Measurements from ENCODE around the gene CISTR.
"Not testable (repeated sequence)": the region's sequence is repeated elsewhere in the genome, so short reads cannot be mapped to it uniquely, and the experiment has no call there.

The CISTR gene

DNA sequence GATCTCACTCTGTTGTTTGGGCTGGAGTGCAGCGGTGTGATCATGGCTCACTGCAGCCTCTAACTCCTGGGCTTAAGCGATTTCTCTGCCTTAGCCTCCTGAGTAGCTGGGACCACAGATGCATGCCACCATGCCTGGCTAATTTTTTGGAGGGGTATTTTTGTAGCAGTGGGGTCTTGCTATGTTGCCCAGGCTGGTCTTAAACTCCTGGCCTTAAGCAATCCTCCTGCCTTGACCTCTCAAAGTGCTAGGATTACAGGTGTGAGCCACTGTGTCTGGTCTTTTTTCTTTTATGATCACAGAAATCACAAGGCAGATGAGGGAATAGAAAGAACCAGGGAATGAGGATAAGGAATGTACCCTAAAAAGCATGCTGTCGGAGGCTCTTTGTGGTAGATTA is 11.0 kb upstream of the CISTR start:
- not testable (repeated sequence) for DNase-seq (ENCODE audit: low read depth)

DNA sequence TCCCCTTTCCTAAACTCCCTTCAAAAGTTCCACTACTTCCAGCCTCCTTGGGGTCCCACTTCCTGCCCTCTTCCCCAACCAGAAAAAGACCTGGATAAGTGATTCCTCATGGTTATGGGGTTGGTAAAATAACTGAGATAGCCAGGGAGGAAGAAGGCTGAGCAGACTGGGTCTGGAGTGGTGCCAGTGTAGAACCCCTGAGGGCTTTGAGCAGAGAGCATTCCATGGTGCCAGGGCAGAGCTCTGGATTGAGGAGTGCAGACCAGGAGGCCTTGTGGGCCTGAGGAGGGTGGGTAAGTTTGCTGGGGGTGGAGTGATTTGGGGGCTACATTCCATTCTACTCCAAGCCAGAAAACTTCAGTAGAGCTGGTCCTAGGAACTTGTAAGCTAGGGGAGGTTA is 9.5 kb upstream of the CISTR start:
- DNase-seq (ENCODE audit: low read depth) = no peak

DNA sequence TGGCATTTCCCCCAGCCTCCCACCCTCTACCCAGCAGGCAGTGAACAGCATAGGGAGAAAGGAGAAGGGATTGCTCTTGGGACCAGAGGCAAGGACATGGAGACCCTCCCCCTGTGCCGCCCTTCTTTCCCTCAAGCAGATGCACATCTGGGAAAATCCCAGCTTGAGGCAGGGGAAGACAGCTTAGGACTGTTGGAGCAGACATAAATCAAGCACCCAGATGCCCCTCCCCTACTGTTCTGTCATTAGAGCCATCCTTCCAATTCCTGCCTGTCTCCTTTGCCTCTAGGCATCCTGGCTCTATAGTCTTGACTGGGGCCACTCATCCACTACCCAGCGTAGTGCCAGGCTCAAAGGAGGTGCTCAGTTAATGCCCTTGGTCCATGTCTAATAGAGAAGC is 7.5 kb upstream of the CISTR start:
- DNase-seq (ENCODE audit: low read depth) = no peak

DNA sequence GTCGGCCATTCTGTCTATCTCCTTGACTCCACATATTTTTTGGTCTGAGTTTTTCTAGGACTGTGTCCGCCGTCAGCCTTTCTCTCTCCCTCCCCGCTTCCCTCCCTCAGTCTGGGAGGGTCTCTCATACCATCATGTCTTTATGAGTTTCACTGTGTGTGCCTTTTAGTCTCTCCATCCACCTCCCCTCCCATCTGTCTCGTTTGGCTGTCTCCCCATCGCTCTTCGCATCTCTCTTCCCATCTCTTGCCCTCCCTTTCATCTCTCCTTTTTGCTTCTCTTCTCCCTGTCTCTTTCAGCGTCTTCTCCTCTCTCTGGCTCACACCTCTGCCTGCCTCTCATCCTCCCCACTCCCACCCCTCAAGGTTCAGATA is 6.9 kb upstream of the CISTR start:
- DNase-seq (ENCODE audit: low read depth) = no peak

DNA sequence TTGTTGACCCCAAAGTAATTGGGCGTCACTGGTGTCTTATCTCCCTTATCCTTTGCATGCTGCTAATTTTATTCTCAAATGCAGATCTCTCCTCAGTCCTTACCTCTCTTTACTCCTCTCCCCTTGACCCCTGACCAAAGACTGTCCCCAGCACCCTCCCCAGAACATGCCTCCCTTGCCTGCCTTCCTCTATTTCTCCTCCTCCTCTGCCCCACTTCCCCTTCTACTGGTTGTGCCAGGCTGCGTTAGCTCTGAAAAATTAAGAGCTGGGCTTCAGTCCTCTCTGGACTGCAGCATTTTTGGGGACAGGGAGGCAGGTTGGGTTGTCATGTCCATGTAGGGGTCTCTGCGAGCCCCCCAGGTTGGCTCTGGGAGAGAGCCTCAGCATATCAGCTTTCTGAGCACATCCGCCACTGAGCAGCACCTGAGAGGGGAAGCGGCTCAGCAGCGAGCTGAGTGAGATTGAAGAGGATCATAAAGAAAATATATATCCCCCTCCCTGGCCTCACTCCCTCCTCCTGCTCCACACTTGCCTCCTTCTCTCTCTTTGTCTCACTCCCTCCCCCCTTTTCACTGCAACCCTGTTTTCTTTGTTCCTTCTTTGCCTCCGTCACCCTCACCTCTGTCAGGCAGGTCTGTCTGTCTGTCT is 6.4 kb upstream of the CISTR start:
- DNase-seq (ENCODE audit: low read depth) = no peak

DNA sequence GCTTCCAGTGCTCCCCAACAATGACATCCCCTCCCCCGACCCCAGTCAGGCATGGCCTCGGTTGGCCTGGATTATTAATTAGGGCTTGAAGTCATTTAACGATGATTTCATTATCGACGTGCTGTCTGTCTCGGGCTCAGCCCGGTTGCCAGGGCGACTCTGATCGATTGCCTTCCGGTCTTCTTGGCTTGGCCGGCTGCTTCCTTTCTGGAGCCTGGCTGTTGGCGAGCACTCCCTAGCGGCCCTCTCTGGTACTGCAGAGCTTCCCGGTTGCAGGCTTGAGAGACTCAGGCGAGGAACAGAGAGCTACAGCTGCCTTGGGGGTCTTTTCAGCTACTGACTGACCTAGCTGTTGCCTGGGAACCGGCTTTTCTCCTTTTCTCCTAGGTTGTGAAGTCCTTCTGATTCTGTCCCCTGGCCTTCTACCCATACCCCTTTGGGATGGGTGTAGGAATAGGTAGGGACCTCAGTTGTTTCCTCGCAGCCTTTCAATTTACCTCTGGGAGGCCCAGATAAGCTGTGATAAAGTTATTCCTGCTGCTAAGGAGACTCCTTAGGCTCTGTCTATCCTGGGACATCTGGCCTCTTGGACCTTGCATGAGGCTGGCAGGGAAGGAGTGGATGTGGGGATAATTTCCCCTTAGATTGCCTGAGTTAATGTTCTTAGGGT is 5.5 kb upstream of the CISTR start:
- peak; percentile 69 for DNase-seq (ENCODE audit: low read depth)

DNA sequence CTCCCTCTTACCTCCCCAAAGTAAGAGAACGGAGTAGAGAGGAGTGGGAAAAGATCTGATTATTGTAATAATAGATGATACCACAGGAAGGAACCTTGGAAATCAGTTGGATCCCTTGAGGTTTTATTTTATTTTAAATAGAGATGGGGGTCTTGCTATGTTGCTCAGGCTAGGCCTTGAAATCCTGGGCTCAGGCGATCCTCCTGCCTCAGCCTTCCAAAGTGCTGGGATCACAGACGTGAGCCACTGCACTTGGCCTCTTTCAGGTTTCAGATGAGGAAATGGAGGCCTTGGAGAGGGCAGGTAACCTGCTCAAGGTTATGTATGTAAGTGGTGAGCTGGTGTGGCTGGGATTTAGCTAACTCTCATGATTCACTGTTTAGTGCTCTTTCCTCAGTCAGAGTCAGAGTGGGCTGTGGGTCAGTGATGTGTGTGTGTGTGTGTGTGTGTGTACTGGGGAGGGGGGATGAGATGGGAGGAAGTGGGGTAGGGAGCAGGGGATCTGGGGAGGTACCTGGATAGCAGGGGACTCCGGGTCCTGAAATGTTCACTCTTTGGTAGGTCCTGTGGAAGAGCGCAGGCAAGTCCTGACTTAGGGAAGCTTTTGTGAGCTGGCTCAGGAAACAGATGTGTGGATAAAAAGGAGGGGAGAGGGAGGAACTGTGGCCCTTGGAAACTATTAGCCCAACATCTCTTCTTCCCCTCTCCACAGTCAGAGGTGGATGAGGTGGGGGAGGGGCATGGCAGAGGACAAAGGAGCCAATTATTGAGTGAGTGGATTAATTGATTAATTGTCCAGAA is 4.7 kb upstream of the CISTR start:
- DNase-seq (ENCODE audit: low read depth) = no peak

DNA sequence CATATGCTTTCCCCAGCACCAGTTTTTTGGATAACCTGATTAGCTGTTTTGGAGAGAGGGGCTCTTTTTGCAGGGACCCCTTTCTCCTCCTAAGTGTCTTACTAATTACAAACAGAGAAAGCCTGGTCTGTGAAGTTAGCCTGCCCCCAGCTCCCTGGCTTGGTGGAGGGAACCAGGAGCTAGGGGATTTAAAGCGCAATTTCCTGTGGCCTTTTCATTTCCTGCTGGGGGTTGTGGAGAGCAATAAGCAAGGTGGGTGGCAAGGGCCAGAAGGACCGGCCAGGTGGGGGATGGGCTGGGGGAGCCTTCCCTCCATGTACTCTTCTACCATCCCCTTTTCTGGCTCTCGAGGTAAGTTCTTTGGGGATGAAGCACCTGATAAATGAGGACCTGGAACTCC is 4.1 kb upstream of the CISTR start:
- no peak for DNase-seq (ENCODE audit: low read depth)

DNA sequence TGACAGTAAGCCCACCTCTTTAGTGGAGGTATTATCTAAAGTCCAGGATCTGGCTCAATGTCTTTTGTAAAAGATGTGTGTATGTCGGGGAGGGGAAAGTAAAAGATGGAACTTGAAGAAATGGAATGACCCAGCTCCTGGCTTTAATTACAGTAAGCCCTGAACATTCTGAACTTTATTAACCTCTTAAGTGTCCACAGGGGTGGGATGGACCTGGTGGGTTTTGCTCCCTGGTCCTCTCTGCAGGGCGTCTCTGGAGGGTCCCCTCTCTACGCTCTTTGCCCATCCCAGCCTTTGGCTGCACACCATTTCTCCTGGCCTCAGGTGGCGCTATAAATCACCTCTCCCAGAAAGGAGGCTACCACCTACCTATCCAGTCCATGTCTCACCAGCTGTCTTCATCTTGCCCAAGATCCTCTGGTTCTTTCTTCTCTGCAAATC is 3.7 kb upstream of the CISTR start:
- no peak for DNase-seq (ENCODE audit: low read depth)

DNA sequence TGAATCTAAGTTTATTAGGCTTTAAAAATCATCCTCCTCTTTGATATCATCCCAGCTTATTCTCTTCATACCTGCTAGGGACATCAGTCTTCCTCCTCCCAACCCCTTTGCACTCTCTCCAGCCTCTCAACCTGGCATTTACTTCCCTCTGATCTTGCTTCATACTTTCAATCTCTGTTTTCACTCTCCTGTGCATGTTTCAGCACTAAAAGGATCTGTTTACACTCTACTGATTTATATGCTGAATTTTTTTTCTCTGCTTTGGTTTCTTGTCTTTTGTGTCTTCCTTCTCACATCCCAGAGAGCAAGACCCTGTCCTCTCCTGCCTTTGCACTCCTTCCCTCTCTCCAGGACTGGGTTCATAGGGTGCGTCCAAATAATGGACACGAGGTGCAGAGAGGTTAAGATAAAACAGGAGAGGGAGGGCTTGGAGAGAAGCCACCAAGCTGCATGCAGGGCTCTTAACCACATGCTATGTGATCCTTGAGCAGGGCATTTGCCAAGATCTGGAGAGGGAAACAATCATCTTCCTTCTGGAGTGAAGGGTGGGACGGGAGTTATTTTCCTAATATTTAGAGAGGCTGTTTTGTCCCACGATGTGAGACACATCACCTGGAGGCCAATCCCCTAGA is 3.0 kb upstream of the CISTR start:
- DNase-seq (ENCODE audit: low read depth) = no peak

DNA sequence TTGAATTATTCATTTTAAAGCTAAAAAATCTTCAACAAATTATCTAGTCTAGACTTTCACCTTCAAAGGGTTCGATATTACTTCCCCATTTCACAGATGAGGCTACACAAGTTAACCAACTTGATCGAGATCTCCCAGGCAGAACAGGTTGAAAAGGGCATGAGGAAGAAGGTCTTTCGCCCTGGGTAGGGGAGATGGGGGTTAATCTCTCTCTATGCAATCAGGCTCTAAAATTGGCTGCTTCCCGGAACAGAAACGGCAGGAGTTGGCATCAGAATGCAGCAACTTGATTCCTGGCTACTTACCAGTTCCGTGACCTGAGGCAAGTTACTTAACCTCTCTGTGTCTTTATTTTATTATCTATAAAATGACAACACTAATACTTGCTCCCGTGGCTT is 2.4 kb upstream of the CISTR start:
- no peak for DNase-seq (ENCODE audit: low read depth)

DNA sequence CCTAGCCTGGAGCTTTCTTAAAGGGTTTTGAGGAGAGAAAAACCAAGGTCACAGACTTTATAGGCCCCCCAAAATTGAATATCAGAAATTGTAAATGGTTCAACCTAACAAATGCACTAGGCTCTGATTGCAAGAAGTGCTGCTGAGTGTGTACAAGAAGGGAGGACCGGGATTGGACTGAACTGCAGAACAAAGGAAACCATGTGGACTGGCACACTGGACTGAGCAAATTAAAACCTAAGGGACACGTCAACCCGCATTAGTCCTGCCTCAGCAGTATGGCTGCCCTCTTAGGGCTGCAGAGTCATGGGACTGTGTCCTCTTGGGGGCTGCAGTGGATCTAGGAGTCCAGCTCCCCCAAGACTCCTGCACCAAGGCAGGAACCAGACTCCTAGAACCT is 842 bp upstream of the CISTR start:
- no peak for DNase-seq (ENCODE audit: low read depth)

DNA sequence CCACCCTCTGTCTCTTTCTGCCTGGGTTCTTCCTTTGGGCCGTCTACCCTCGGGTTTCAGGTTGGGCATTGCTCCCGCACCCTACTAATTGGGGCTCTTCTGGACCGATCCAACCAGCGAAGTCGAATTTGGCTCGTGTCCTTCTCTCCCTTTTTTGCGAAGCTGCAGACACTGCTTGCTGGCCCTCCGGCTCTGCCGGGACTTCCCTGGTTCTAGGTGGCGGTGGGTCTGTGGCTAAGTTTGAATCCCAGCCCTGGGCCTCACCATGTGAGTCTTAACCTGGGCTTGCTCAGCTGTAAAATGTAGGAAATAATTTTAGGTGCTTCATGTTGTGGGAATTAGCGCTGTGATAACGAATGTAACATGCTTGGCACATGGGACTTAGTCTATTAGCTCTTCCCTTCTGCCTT is 418 bp upstream of the CISTR start:
- no peak for DNase-seq (ENCODE audit: low read depth)

DNA sequence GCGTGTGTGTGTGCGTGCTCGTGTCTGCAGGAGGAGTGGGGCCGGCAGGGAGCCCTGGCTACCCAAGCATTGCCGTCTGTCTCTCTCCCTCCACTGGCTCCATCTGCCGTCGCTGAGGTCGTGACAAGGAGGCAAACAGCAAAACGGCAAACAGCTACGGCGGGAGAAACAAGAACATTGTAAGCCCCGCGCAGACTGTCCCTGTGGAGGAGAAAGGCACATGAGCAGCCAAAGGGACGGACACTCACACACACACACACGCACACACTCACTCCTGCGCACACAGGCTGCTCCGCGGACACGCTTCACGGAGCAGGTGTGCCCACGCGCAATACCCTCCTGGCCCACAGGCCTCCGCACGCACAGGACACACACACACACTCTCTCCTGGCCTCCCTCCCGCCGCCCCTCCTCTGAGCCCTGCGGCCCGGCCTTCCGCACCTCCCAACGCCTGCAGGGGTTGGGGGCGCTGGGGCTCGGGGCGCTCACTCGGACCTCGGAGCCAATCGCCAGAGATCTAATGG is 905 bp downstream of the CISTR start:
- no peak for DNase-seq (ENCODE audit: low read depth)

DNA sequence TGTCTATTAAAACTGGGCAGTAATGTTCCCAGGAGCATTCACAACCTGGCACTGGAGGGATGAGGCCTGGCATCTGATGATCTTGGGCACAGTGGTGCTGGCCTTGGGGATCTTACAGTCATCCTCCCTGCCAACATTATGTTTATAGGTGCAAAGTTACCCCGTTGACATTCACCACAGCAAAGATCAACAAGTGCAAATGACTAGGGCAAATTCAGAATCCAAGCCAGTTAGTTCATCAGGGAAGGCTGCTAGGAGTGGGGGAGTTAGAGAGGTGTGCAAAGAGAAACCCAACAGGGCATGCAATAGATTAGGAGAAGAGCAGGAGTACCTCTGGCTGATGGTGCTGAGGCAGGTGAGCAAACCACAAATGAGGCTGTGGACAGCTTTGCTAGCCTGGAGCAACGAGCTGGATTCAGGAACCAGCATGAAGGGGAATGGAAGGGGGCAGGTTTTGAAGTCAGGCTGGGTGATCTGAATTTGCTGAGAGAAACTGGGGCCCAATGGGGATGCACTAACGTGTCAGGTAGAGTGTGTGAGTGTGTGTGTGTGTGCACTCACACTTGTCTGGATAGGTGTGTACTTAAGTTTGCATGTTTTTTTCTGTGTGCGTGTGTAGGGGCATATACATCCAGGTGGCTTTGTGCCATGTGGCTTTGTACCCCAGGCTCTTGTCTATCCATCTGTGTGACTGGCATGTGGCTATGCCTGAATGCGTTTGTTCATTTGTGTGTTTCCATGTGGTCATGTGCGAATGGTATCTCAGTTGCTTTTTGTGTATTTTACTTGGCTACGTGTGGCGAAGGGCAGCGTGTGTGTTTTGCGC is 1.6 kb downstream of the CISTR start:
- DNase-seq (ENCODE audit: low read depth) = no peak

DNA sequence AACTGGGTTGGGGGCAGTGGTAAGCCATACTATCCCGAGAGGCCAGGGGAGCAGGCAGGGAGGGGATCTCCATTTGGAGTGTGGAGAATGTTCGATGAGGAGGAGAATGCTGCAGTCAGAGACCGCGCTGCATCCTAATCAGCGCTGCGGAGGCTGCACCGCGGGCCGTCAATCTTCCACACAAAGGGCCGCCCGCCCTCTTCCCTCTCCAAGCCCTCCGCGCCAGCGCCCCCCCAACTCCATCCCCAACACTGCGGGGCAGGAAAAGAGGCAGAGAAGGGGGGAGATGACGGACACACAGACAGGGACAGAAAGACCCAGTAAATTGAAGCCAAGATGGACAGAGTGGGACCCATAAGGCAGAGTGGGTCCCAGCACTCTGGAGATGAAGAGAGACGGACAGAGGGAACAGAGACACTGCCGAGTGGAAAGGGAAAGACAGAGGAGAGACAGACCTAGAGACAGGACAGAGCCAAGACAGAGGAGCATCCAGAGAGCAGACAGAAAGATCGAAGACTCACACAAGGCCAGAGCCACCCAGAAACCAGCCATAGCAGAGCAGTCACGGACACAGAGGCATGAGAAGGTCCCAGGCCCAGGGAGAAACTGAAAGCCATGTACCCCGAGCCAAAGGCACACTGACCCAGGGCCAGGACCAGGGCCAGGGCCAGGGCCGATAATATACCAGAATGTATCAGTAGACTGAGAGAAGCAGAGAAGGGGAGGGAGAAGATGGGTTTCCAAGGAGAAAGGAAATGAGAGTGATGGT is 3.5 kb downstream of the CISTR start:
- DNase-seq (ENCODE audit: low read depth) = no peak

DNA sequence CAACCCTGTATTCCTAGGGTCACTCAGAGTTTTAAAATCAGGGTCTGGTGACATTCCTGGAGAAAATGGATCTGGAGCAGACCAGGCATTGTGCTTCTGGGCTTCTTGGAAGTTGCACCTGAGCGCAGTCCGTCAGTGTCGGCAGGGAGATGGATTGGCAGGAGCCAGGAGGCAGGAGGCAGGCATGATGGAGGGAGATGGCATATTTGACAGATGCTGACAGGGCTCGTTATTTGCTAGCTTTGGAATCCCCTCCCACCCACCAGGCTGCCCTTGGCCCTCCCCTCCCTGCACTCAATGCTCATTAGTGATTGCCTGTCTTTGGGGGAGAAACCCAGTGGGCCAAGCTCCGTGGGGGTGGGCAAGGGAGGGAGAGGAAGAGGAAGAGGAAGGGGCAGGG is 4.7 kb downstream of the CISTR start:
- DNase-seq (ENCODE audit: low read depth) = no peak

DNA sequence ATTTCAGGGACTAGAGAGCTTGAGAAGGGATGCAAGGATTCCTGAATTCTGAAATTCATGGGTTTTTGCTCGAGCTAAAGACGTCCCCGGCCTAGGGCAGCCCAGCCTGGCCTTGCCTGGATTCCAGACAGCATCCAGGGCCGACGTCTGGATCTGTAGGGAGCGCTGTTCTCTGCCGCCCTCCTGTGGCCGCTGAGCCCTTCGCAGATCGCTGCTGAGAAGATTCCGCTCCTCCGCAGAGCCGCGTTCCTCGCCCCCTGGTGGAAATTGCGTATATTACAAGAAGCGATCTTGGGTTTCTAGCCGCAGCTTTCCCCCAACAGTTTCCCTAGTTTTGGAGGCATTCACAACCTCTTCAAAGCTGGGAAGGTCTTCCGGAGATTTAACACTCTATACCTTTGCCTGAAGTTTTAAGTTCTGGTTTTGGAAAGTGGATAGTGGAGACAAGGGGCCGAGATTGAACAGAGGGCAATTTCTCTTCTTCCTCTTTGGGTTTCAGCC is 5.1 kb downstream of the CISTR start:
- peak; percentile 72 for DNase-seq (ENCODE audit: low read depth)

DNA sequence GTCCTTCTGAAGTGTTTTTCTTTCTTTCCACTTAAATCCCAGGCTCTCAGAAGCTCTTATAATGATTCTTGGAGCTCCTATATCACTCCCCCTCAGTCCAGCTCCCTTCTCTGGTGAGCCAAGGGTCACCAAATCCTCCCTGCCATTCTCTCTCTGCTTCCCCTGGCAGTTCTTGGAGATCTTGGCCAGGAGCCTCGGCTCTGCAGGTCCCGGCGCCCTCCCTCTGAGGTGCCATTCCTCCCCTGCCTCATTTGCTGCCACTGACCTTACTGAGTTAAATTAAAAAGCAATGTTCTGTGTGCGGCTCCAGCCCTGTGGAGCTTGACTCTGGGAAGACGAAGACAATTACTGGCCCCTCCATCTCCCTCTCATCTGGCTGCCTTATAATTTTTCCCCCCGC is 7.0 kb downstream of the CISTR start:
- DNase-seq (ENCODE audit: low read depth) = no peak

DNA sequence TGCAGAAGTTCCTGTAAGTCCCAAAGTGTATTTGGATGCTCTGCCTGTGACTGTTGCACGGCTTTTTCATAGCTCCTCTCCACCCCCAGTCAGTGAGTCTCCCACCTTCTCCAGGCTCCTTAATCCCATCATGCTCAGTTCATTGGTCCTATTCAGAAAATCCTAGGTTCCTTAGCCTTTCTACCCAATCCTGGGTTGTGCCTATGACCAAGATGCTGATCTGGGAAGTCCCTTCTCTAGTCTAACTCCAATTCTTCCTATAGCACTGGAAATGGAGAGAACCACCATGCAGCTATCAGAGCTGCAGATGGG is 7.7 kb downstream of the CISTR start:
- DNase-seq (ENCODE audit: low read depth) = no peak
